ENCODE measurements around the gene RAB6B. TPM values are rescaled to one million over a fixed set of nuclear protein-coding genes. Genes with fewer than 3 reads are reported as not detected.

RAB6B gene
- total RNA-seq, 1 experiment from 2014 or later, result 14.1 TPM

DNA sequence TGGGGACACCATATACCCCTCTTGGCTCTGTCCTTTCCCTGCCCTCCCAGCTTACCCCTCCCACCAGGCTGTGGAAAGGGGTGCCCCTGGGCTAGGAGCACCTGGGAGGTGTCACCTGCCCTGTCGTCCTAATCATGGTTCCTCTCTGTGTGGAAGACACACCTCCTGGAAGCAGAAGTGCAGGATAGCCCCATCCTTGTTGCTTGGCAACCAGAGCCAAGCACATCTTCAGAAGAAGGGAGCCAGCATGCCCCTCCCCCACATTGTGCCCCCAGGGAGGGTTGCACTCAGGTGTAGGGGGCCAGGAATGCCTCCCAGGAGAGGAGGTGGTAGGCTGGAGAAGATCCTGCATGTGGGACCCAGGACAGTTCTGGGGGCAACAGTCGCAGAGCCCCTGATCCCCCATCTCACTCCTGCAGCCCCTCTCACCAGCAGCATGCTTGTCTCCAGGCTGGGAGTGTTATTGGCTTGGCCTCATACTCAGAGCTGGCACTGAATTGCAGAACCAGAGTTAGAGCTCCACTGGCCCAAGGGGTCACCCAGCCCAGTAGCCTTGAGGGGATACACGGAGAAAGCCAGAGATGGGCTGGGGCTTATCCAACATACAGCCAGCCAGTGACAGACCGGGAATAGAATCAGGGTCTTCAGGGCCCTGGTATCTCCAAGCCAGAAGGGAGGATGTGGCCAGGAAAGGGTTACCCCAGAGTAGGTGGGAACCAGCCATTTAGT lies 8.4 kb downstream of the RAB6B start:
- Histone ChIP-seq H3K27ac (ENCODE audit: low read depth, low read length) (no peak overlapping the region), H3K9me2 (ENCODE audit: insufficient read depth) (no peaks in the 10 kb centered on the region), H3K9ac (ENCODE audit: low read length) (no peak overlapping the region), H3K36me3 (ENCODE audit: control insufficient read depth in 1 of 2, insufficient read depth in 2 of 2, low read length in 2 of 2) (no peaks in the 10 kb centered on the region), H2AFZ (ENCODE audit: low read depth, low read length, poor library complexity, severe bottlenecking) (no peak overlapping the region), H3K79me2 (ENCODE audit: insufficient read depth, low read length) (no peaks in the 10 kb centered on the region), H3K4me1 (ENCODE audit: control insufficient read depth in 1 of 2, insufficient read depth in 2 of 2, low read length in 2 of 2) (peaks cover 0 to 4% of the 10 kb centered on the region in 2 experiments; a peak in 3 of 4 replicates), H3K4me2 (ENCODE audit: low read length) (no peak overlapping the region), H3K27me3 (ENCODE audit: insufficient read depth, low read length) (no peaks in the 10 kb centered on the region), H4K20me1 (ENCODE audit: insufficient read depth) (no peaks in the 10 kb centered on the region), H3K9me3 (ENCODE audit: control insufficient read depth in 1 of 2, insufficient read depth in 1 of 2, low read depth in 1 of 2, low read length in 2 of 2) (no peaks in the 10 kb centered on the region), H3K4me3 (replicated peaks in 1 of 2; ENCODE audit: low read depth in 1 of 2, low read length in 2 of 2) (no peak overlapping the region)
- BruUV-seq (replicated peaks), result no TSS peak
- ChIA-PET POLR2A (no interaction called here), CTCF (no interaction called here), RAD21 (ENCODE audit: low non-redundant PET in 1 of 2, low total read pairs in 2 of 2, uncharacterized antibody in 2 of 2, unreplicated experiment in 2 of 2) (no interaction called here)
- DNase-seq (ENCODE audit: low read depth, low spot score) (no peak), ATAC-seq (no peak)
- intact Hi-C loops (cut with micrococcal nuclease), result no loop called here
- TF ChIP-seq ZNF274 (IDR thresholded peaks at IDR 0.05; ENCODE audit: low read depth, low read length) (no peak), RAD21 (IDR thresholded peaks at IDR 0.05; ENCODE audit: low read depth) (no peak)

DNA sequence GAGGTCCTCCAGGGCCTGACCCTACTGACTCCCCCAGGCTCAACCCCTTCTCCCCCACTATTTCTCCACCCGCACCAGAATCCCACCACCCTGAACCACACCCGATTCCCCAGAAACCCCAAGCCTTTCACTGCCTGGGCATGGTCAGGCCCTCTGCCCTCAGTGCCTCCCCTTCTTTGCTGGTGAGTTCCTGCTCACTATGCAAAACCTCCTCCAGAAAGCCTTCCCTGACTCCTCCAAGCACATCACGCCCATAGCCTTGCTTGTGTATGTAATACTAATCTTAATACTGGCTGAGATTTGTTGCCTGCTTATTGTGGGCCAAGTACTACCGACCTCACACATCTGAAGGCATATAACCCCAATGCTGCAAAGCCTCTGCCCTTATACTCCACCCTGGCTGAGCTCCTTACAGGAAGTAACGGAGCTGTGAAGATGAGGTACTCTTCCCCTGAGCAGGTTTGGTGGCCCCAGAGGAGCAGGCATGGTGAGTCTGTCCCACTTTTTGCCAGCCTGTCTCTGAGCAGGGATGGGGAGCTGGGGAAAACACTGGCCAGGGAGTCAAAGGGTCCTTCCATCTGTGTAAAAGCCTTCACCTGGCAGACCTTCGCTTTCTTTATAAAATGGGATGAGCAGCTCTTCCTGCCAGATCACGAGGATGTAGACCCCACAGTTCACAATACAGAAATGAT lies 9.5 kb downstream of the RAB6B start:
- no peaks in the 10 kb centered on the region for H3K36me3 ChIP-seq (ENCODE audit: control insufficient read depth in 1 of 2, insufficient read depth in 2 of 2, low read length in 2 of 2)
- TF ChIP-seq CBX3 (IDR thresholded peaks at IDR 0.05; ENCODE audit: low read depth), result no peak
- TF ChIP-seq SIN3A (IDR thresholded peaks at IDR 0.05; ENCODE audit: low read depth), result no peak
- TF ChIP-seq, protein P1, sequence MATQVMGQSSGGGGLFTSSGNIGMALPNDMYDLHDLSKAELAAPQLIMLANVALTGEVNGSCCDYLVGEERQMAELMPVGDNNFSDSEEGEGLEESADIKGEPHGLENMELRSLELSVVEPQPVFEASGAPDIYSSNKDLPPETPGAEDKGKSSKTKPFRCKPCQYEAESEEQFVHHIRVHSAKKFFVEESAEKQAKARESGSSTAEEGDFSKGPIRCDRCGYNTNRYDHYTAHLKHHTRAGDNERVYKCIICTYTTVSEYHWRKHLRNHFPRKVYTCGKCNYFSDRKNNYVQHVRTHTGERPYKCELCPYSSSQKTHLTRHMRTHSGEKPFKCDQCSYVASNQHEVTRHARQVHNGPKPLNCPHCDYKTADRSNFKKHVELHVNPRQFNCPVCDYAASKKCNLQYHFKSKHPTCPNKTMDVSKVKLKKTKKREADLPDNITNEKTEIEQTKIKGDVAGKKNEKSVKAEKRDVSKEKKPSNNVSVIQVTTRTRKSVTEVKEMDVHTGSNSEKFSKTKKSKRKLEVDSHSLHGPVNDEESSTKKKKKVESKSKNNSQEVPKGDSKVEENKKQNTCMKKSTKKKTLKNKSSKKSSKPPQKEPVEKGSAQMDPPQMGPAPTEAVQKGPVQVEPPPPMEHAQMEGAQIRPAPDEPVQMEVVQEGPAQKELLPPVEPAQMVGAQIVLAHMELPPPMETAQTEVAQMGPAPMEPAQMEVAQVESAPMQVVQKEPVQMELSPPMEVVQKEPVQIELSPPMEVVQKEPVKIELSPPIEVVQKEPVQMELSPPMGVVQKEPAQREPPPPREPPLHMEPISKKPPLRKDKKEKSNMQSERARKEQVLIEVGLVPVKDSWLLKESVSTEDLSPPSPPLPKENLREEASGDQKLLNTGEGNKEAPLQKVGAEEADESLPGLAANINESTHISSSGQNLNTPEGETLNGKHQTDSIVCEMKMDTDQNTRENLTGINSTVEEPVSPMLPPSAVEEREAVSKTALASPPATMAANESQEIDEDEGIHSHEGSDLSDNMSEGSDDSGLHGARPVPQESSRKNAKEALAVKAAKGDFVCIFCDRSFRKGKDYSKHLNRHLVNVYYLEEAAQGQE (IDR thresholded peaks at IDR 0.05; ENCODE audit: low read depth), result no peak
- no peak for TF ChIP-seq RAD21 (IDR thresholded peaks at IDR 0.05; ENCODE audit: low read depth)
- TF ChIP-seq, protein P2, sequence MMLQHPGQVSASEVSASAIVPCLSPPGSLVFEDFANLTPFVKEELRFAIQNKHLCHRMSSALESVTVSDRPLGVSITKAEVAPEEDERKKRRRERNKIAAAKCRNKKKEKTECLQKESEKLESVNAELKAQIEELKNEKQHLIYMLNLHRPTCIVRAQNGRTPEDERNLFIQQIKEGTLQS (IDR thresholded peaks at IDR 0.05), result no peak
- TF ChIP-seq SRF (IDR thresholded peaks at IDR 0.05; ENCODE audit: low read depth), result no peak
- intact Hi-C loops (cut with micrococcal nuclease), result no loop called here
- no peak overlapping the region for H3K27ac ChIP-seq (ENCODE audit: low read depth, low read length)
- H3K4me3 ChIP-seq (replicated peaks in 1 of 2; ENCODE audit: low read depth in 1 of 2, low read length in 2 of 2), result no peak overlapping the region
- CTCF ChIA-PET, result no interaction called here
- H3K79me2 ChIP-seq (ENCODE audit: insufficient read depth, low read length), result no peaks in the 10 kb centered on the region
- POLR2A ChIA-PET, result no interaction called here
- RAD21 ChIA-PET (ENCODE audit: low non-redundant PET in 1 of 2, low total read pairs in 2 of 2, uncharacterized antibody in 2 of 2, unreplicated experiment in 2 of 2), result no interaction called here
- H3K27me3 ChIP-seq (ENCODE audit: insufficient read depth, low read length), result no peaks in the 10 kb centered on the region
- ATAC-seq (no peak), DNase-seq (ENCODE audit: low read depth, low spot score) (no peak)
- BruUV-seq (replicated peaks), result no TSS peak
- H3K9me2 ChIP-seq (ENCODE audit: insufficient read depth), result no peaks in the 10 kb centered on the region
- no peaks in the 10 kb centered on the region for H4K20me1 ChIP-seq (ENCODE audit: insufficient read depth)
- no peak overlapping the region for H3K9ac ChIP-seq (ENCODE audit: low read length)
- no peak overlapping the region for H2AFZ ChIP-seq (ENCODE audit: low read depth, low read length, poor library complexity, severe bottlenecking)
- no peak overlapping the region for H3K4me2 ChIP-seq (ENCODE audit: low read length)
- H3K4me1 ChIP-seq (ENCODE audit: control insufficient read depth in 1 of 2, insufficient read depth in 2 of 2, low read length in 2 of 2), result peaks cover 0 to 9% of the 10 kb centered on the region in 2 experiments; a peak in 3 of 4 replicates
- no peaks in the 10 kb centered on the region for H3K9me3 ChIP-seq (ENCODE audit: control insufficient read depth in 1 of 2, insufficient read depth in 1 of 2, low read depth in 1 of 2, low read length in 2 of 2)

Data from HCT116 (cell line).